ENCODE results near the gene SPAG16. TPM values are rescaled to one million over a fixed set of nuclear protein-coding genes. Genes with fewer than 3 reads are reported as not detected.

SPAG16 gene
- total RNA-seq, 2 experiments from 2014 or later = 8.4 to 8.5 TPM

DNA sequence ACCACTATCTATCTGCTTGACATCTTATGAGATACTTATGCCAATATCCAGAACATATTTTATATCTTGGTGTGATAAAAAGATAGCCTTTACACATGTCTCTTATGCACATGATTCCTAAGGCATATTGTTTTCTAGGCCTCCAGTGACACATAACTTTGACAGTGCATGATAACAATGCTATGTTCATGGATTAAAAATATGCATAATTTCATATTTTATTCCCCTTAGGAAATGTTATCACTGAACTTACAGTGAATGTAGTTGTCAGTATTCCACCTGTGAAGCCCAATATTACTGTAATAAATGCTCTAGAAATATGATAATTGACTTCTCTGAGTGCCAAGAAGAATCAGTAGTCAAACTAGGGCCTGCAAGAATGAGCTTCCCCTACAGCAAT, 532.3 kb downstream of the SPAG16 start:
- Mint-ChIP-seq H3K27me3 (no peaks in the 10 kb centered on the region), H3K36me3 (ENCODE audit: low read depth) (no peaks in the 10 kb centered on the region), H3K9me3 (no peaks in the 10 kb centered on the region), H3K4me3 (no peak overlapping the region), H3K27ac (no peak overlapping the region), H3K4me1 (no peaks in the 10 kb centered on the region)
- CTCF ChIA-PET = no interaction called here
- POLR2A ChIA-PET = no interaction called here
- no peak for DNase-seq

DNA sequence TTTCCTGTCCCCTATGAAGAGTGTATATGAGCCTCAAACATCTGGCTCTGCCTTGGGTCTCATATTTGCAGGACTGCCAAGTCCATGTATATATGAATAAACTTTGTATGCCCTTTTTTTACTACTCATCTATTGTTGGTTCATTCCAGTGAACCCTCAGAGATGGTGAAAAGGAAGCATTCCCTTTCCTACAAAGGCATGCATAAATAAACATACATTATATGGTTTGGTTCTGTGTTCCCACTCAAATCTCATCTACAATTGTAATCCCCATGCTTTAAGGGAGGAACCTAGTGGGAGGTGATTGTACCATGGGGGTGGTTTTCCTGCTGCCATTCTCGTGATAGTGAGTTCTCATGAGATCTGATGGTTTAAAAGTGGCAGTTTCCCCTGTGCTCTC, 534.2 kb downstream of the SPAG16 start:
- Mint-ChIP-seq H3K4me1 (no peaks in the 10 kb centered on the region), H3K27ac (no peak overlapping the region), H3K9me3 (no peaks in the 10 kb centered on the region), H3K36me3 (ENCODE audit: low read depth) (no peaks in the 10 kb centered on the region), H3K27me3 (no peaks in the 10 kb centered on the region), H3K4me3 (no peak overlapping the region)
- CTCF ChIA-PET = no interaction called here
- DNase-seq = no peak
- POLR2A ChIA-PET = no interaction called here

DNA sequence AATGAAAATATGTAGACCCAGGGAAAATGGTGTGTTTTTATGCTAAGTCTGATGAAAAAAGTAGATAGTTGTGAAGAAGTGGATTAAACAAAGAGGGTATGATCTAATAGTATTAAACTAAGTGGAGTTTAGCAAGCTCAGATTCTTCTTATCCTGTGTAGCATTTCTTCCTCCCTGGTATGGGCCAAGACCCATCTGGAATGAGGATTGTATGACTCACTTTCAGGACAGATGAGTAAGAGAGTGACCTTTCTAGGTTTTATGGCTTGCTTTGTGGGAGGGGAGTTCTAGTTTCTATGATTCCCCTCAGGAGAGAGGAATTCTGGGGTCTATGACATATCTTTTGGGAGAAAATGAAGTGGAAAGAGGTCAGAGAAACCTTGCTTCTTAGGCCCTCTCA, 550.1 kb downstream of the SPAG16 start:
- H3K36me3 Mint-ChIP-seq (ENCODE audit: low read depth) = no peaks in the 10 kb centered on the region
- peaks cover 6% of the 10 kb centered on the region for H3K9me3 Mint-ChIP-seq
- no peak for DNase-seq
- H3K27ac Mint-ChIP-seq = no peak overlapping the region
- no peaks in the 10 kb centered on the region for H3K27me3 Mint-ChIP-seq
- POLR2A ChIA-PET = no interaction called here
- no peaks in the 10 kb centered on the region for H3K4me1 Mint-ChIP-seq
- CTCF ChIA-PET = no interaction called here
- no peak overlapping the region for H3K4me3 Mint-ChIP-seq

DNA sequence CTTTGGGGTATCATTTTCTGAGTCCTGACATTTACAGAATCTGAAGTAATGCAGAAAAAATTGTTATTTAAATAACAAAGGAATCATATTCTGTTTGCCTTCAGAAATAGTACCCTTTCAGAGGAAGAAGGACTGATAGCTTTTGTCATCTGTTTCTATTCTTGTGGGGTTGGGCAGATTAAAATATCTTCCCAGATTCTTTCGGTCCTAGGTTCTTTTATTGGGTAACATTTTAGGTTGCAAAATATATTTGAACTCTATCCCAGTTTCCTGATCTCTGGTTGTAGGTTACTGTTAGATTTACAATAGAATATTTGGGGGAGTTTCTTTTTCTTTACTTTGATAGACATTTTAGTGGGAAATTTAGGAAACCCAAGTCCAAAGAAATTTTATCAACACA, 550.5 kb downstream of the SPAG16 start:
- H3K9me3 Mint-ChIP-seq = peaks cover 2% of the 10 kb centered on the region
- ChIA-PET CTCF (no interaction called here), POLR2A (no interaction called here)
- H3K27me3 Mint-ChIP-seq = no peaks in the 10 kb centered on the region
- no peak overlapping the region for H3K27ac Mint-ChIP-seq
- no peak for DNase-seq
- H3K4me1 Mint-ChIP-seq = no peaks in the 10 kb centered on the region
- no peak overlapping the region for H3K4me3 Mint-ChIP-seq
- no peaks in the 10 kb centered on the region for H3K36me3 Mint-ChIP-seq (ENCODE audit: low read depth)

DNA sequence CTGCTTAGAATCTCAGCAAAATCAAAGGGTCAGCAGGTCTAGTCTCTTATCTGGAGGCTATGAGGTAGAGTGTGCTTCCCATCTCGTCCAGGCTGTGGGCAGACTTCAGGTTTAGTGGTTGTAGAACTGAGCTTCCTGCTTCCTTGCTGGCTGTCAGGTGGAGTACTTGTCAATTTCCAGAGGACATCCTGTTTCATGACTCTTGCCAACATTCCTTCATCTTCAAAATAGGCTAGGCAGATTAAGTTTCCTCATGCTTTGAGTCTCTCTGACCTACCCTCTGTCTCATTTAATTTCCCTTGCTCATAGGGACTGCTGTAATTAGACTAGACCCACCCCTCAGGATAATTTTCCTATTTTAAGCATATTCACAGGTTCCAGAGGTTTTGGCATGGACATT, 562.6 kb downstream of the SPAG16 start:
- Mint-ChIP-seq H3K4me3 (no peak overlapping the region), H3K27me3 (no peaks in the 10 kb centered on the region), H3K9me3 (no peaks in the 10 kb centered on the region), H3K4me1 (no peaks in the 10 kb centered on the region), H3K36me3 (ENCODE audit: low read depth) (no peaks in the 10 kb centered on the region), H3K27ac (no peak overlapping the region)
- ChIA-PET POLR2A (no interaction called here), CTCF (no interaction called here)
- no peak for DNase-seq

DNA sequence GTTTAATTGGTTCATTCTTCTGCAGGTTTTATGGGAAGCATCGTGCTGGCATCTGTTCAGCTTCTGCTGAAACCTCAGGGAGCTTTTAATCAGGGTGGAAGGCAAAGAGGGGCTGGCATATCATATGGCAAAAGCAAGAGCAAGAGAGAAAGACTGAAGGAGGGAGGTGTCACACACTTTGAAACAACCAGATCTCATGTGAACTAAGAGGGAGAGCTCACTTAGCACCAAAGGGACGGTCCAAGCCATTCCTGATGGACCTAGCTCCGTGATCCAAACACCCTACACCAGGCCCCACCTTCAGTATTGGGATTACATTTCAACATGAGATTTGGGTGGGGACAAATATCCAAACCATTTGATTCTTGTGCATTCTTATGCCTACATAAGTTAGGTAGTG, 563.1 kb downstream of the SPAG16 start:
- ChIA-PET POLR2A (no interaction called here), CTCF (no interaction called here)
- H3K36me3 Mint-ChIP-seq (ENCODE audit: low read depth) = no peaks in the 10 kb centered on the region
- no peak overlapping the region for H3K4me3 Mint-ChIP-seq
- no peak for DNase-seq
- H3K9me3 Mint-ChIP-seq = no peaks in the 10 kb centered on the region
- no peaks in the 10 kb centered on the region for H3K4me1 Mint-ChIP-seq
- H3K27ac Mint-ChIP-seq = no peak overlapping the region
- no peaks in the 10 kb centered on the region for H3K27me3 Mint-ChIP-seq

DNA sequence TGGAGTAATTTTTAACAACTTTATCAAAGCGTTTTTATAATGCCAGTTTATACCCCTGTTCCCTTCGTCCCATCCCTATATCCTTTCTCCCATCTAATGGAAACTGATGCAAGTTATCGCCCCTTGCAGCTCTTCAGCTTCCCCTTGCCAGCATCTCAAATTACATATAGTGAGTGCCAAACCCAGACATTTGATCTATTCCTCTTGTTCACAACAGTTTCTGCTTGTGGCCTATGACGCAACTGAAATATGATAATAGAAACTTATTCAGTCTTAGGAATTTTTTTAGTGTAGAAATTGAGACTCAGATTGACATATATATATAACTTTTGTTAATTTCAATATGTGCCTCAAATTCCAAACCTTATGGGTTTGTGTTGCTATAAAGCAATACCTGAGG, 564.4 kb downstream of the SPAG16 start:
- no peaks in the 10 kb centered on the region for H3K36me3 Mint-ChIP-seq (ENCODE audit: low read depth)
- no peak overlapping the region for H3K27ac Mint-ChIP-seq
- no peaks in the 10 kb centered on the region for H3K27me3 Mint-ChIP-seq
- no peak for DNase-seq
- no peaks in the 10 kb centered on the region for H3K4me1 Mint-ChIP-seq
- POLR2A ChIA-PET = no interaction called here
- no peak overlapping the region for H3K4me3 Mint-ChIP-seq
- H3K9me3 Mint-ChIP-seq = no peaks in the 10 kb centered on the region
- CTCF ChIA-PET = no interaction called here

DNA sequence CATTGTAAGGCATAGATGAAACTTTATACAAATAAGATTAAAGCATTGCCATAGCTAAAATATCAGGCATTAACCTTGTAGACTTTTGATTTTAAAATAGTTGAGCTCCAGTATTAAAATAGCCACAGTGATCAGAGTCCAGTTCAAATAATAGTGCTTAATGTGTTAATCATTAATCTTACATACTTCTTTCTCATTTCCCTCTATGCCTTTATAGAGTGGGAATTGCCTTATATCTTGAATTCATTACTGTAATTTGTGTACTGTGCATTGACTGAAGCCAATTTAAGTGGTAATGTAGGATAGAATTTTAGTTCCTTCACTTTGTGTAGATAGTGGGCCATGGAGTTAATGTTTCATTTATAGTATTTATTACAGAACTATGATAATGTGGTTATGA, 577.4 kb downstream of the SPAG16 start:
- ChIA-PET POLR2A (no interaction called here), CTCF (no interaction called here)
- no peaks in the 10 kb centered on the region for H3K27me3 Mint-ChIP-seq
- H3K4me1 Mint-ChIP-seq = no peaks in the 10 kb centered on the region
- H3K27ac Mint-ChIP-seq = no peak overlapping the region
- DNase-seq = no peak
- H3K36me3 Mint-ChIP-seq (ENCODE audit: low read depth) = no peaks in the 10 kb centered on the region
- H3K4me3 Mint-ChIP-seq = no peak overlapping the region
- H3K9me3 Mint-ChIP-seq = no peaks in the 10 kb centered on the region

DNA sequence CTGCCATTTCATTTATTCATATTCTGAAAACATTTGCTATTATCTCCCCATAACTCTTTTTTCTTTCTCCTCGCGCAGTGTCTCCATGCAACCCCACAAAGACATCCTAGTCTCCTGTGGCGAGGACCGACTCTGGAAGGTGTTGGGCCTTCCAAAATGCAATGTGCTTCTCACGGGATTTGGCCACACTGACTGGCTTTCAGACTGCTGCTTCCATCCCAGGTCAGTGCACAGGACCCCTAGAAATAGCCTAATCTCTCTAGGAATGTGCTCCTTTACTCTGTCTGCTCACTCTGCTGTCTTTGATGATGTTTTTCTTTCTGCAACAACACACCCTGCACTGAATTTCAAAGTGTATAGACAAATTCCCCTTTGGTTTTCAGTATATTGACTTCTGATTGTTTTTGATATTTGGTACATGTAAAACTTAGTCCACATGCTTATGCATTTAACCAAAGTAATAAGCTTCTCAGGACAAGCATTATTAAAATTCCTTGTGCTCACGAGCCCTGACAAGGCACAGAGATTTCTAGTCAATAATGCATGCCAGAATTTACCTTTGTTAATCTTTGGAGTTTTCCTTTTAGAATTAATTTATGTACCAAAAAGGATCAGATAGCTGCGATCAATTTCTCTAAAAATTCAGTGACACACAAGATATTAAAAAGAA, 578.3 kb downstream of the SPAG16 start:
- no peaks in the 10 kb centered on the region for H3K9me3 Mint-ChIP-seq
- no peaks in the 10 kb centered on the region for H3K36me3 Mint-ChIP-seq (ENCODE audit: low read depth)
- no peak overlapping the region for H3K27ac Mint-ChIP-seq
- POLR2A ChIA-PET = no interaction called here
- DNase-seq = no peak
- no peak overlapping the region for H3K4me3 Mint-ChIP-seq
- H3K4me1 Mint-ChIP-seq = no peaks in the 10 kb centered on the region
- no peaks in the 10 kb centered on the region for H3K27me3 Mint-ChIP-seq
- CTCF ChIA-PET = no interaction called here

DNA sequence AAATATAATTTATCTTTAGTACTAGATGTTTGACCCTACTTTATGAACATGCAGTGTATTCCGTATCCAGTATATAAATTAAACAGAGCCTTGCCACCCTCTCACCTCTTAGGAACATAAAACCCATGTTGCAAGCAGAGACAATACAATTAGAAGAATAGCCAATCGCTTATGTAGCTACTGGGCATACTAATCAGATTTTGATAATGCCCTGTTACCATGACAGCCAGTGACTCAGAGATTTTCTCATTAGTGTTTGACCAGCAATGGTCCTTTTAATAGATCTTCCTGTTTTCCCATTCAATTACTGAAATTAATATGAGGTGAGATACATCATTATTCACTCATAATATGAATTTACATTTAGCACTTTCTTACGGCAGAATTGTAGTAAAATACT, 579.3 kb downstream of the SPAG16 start:
- Mint-ChIP-seq H3K27ac (no peak overlapping the region), H3K36me3 (ENCODE audit: low read depth) (no peaks in the 10 kb centered on the region), H3K4me1 (no peaks in the 10 kb centered on the region), H3K9me3 (no peaks in the 10 kb centered on the region), H3K4me3 (no peak overlapping the region), H3K27me3 (no peaks in the 10 kb centered on the region)
- DNase-seq = no peak
- ChIA-PET CTCF (no interaction called here), POLR2A (no interaction called here)

DNA sequence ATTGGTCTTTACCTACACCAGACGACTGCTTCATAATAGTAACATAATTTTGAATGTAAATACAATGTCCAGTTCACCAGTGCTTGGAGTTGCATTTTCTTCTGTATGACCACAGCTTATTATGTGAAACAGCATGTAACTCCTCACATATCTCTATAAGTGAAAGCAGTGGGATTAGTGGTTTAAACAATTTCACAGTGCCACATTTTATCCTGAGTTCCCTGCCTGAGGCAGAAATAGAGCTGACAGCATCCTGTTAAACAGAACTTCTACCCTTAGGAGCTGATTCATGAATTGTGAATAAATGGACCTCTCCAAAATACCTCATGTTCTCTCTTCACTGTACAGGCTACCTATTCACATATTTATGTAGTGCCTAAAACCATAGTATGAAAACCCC, 584.3 kb downstream of the SPAG16 start:
- no peaks in the 10 kb centered on the region for H3K27me3 Mint-ChIP-seq
- H3K4me3 Mint-ChIP-seq = no peak overlapping the region
- ChIA-PET CTCF (no interaction called here), POLR2A (no interaction called here)
- H3K4me1 Mint-ChIP-seq = no peaks in the 10 kb centered on the region
- no peaks in the 10 kb centered on the region for H3K36me3 Mint-ChIP-seq (ENCODE audit: low read depth)
- no peaks in the 10 kb centered on the region for H3K9me3 Mint-ChIP-seq
- DNase-seq = no peak
- H3K27ac Mint-ChIP-seq = no peak overlapping the region

DNA sequence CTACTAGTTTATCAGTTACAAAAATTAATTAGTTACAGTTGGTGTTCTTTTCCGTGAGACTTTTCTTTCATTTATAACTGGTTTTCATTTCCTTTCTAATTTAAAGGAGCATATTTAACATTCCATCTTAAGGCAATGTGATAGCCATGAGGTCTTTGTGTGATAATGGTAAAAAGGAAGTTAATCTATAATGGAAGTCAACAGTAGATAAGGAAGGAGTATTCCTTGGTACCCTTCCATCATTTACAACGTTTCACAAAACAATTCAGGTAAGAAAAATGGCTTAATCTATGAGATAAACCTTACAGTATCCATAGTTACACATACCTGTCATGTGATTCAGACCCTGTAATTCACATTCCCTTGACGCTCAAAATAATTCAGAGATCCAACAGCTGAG, 601.2 kb downstream of the SPAG16 start:
- CTCF ChIA-PET = no interaction called here
- Mint-ChIP-seq H3K4me1 (no peaks in the 10 kb centered on the region), H3K36me3 (ENCODE audit: low read depth) (no peaks in the 10 kb centered on the region), H3K9me3 (no peaks in the 10 kb centered on the region), H3K27me3 (no peaks in the 10 kb centered on the region), H3K4me3 (no peak overlapping the region), H3K27ac (no peak overlapping the region)
- POLR2A ChIA-PET = no interaction called here
- no peak for DNase-seq

DNA sequence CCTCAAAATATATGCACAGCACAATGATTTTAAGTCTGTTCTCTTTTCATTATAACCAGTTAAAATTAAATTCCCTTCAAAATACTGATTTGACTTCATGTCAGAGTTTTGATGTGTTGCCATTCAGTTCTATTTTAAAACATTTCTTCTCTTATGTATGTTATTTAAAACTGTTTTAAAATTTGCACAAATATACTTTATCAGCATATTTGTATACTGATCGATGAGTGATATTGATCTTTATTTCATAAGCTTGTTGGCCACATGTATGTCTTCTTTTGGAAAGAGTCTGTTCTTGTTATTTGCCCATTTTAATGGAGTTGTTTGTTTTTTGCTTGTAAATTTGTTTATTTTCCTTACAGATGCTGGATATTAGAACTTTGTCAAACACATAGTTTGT, 630.2 kb downstream of the SPAG16 start:
- Mint-ChIP-seq H3K4me3 (no peak overlapping the region), H3K27me3 (no peaks in the 10 kb centered on the region), H3K9me3 (peaks cover 9% of the 10 kb centered on the region), H3K36me3 (ENCODE audit: low read depth) (no peaks in the 10 kb centered on the region), H3K4me1 (no peaks in the 10 kb centered on the region), H3K27ac (no peak overlapping the region)
- CTCF ChIA-PET = no interaction called here
- DNase-seq = no peak
- POLR2A ChIA-PET = no interaction called here

DNA sequence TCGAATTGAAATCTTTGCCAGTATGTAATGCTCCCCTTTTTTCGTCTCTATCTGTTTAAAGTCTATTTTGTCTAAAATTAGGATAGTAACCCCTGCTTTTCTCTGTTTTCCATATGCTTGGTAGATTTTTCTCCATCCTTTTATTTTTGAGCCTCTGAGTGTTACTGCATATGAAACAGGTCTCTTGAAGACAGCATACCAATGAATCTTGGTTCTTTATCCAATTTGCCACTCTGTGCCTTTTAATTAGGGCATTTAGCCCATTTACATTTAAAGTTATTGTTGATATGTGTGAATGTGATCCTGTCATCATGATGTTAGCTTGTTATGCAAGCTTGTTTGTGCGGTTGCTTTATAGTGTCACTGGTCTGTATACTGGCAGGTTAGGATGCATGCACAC, 635.8 kb downstream of the SPAG16 start:
- CTCF ChIA-PET = no interaction called here
- H3K27me3 Mint-ChIP-seq = no peaks in the 10 kb centered on the region
- no peak for DNase-seq
- no peak overlapping the region for H3K27ac Mint-ChIP-seq
- H3K36me3 Mint-ChIP-seq (ENCODE audit: low read depth) = no peaks in the 10 kb centered on the region
- POLR2A ChIA-PET = no interaction called here
- H3K4me3 Mint-ChIP-seq = no peak overlapping the region
- peaks cover 26% of the 10 kb centered on the region for H3K9me3 Mint-ChIP-seq
- H3K4me1 Mint-ChIP-seq = no peaks in the 10 kb centered on the region

DNA sequence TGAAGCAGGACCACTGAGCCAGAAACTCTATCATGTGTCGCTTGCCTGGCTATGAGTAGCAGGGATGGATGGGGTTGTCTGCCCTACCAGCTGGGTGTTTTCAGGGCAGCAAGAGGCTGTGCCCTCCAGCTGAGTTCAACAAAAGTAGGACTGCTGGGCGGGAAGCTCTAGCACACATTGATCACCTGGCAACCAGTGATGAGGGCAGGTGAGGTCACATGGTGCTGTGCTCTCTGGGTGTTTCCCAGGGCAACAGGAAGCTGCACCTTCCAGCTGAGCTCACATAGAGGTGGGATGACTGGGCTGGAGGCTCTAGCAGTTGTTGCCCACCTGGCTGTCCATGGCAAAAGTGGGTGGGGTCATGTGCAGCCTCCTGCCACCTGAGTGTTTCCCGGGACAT, 639.3 kb downstream of the SPAG16 start:
- Mint-ChIP-seq H3K4me3 (no peak overlapping the region), H3K36me3 (ENCODE audit: low read depth) (no peaks in the 10 kb centered on the region), H3K27ac (no peak overlapping the region), H3K9me3 (peaks cover 18% of the 10 kb centered on the region), H3K27me3 (no peaks in the 10 kb centered on the region), H3K4me1 (no peaks in the 10 kb centered on the region)
- DNase-seq = no peak
- CTCF ChIA-PET = no interaction called here
- POLR2A ChIA-PET = no interaction called here

Data from activated CD4-positive, alpha-beta memory T cell treated with anti-CD3 and anti-CD28 coated beads, Interleukin-2, amount 10 ng/mL, durations not matched to agents 7 days and 5 days (primary cell).